Measurements from ENCODE around the gene DAAM1.

DAAM1 gene

DNA sequence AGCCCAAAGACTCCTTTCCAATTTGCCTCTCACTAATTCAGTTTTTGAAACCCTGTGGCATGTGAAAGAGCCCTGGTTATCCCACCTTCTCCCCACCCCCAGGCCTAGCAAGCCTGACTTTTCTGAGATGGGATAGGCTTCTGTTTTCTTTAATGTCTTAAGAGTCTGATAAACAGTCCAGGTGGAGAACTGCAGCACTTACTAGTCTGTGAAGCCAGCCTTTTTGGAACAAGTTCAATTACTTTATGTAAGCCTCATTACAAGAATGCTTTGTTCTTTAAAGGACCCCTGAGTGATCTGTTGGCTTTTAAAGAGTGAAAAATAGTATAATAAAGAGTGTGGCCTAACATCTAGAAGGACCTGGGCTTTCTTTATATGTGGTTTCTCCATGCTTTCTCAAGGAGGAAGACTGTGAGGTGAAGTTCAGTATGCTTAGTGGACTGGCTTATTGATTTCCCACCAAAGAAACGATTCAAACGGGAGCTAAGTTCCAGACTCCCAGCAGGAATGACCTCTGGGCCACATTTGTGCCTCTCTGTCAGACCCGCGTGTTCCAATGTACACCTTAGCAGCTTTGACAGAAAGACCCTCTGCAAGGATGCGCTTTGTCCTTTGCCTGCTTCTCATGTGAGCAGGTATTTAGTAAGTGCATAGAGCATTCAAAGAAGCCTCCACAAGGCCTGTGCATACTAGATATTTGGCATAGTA is 129.5 kb downstream of the DAAM1 start:
- no peak for DNase-seq

DNA sequence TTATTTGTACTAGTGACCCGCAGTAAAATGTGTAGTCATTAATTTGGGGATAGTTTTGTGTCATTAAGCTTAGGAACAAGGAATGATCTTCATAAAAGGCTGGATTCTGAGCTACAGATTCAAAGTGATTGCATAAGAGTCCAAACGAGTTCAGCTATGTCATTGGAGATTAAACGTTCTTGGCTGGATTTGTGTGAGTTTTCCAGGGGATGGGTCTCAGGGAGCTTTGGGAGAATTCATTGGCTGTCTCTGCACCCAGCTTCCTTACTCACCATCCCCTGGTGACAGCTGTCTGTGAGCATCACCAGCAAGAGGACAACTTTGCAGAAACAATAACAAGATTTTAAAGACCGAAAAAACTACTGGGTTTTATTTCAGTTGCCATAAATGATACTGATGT is 130.4 kb downstream of the DAAM1 start:
- no peak for DNase-seq

GRCh38 chr14:59320361-59320760 is 131.9 kb downstream of the DAAM1 start:
- DNase-seq: no peak

GRCh38 chr14:59320763-59321625 is 132.5 kb downstream of the DAAM1 start:
- DNase-seq: no peak

GRCh38 chr14:59321626-59321949 is 133.1 kb downstream of the DAAM1 start:
- no peak for DNase-seq

- DNase-seq: no peak
These were observed 137.4 kb downstream of the DAAM1 start for GRCh38 chr14:59325906-59326305.

GRCh38 chr14:59328454-59328853 is 140.0 kb downstream of the DAAM1 start:
- no peak for DNase-seq

- DNase-seq: no peak
These were observed 142.0 kb downstream of the DAAM1 start for GRCh38 chr14:59330455-59330854.

- no peak for DNase-seq
These were observed 142.8 kb downstream of the DAAM1 start for GRCh38 chr14:59331217-59331616.

- DNase-seq: no peak
These were observed 144.3 kb downstream of the DAAM1 start for GRCh38 chr14:59332727-59333126.

GRCh38 chr14:59333235-59333634 is 144.8 kb downstream of the DAAM1 start:
- no peak for DNase-seq

DNA sequence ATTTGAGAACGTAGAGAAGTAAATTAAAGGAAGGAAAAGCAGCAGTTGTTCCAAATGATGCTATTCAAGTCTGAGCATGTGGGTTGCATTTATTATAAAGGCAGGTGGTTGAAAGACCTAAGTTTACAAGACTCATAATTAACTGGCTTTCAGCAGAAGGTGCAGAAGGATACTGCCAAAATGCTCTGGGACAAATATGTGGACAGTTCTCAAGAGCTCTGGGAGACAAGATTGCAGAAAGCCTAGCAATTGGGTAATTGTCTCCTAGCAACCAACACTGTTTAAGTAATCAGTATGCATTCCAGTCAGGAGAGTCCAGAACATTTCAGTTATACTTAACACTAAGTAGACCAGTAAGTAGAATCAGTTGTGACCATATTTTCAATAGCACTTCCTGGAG is 145.2 kb downstream of the DAAM1 start:
- no peak for DNase-seq

DNA sequence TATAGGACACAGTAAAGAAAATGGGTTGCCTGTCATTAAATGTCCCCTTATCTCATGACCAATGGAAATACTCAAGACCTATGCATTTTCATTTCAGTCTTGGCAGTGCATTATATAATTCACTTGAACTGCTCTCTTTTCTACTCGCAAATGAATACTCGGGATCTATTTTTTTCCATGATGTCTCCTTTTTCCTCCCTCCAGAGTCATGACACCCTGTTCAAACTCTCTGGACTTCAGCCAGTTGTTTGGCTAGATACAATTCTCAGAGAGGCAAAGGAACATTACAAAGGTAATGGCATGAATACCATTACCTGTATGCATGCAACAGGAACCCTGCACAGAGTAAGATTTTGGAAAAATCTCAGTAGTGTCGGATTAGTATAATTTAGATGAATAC is 145.8 kb downstream of the DAAM1 start:
- no peak for DNase-seq

DNA sequence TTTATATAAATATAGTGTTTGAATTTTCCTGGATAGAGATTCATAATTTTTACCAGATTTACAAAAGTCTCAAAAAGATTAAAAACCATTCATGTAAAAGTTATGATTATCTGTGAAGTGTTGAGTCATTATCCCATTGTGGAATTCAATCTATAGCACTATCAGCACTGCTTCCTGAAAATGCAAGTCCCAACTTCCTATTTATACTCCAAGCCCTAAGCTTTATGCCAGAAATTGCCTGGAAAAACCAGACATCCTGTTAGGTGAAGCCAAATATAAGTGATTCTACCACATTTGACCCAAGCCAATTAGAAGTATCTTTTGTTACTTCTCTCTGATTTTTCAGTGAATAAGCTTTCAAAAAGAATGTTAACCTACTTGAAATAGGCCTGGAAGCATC is 147.6 kb downstream of the DAAM1 start:
- no peak for DNase-seq

DNA sequence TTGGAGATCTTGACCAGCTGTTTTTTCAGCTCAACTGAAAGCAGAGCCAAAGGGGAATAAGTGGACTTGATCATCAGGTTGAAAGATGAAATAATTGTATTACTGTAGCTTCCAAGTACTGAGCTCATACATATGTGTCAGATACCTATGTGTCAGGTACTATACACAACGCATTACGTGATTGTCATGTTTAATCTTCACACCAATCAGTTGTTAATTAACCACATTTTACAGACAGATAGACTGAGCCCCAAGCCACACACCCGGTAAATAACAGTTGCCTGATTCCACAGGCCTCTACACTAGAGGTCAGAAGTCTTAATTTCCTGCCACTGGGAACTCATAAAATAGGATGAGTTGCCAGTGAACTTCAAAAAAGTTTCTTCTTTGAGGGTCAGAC is 148.2 kb downstream of the DAAM1 start:
- no peak for DNase-seq

DNA sequence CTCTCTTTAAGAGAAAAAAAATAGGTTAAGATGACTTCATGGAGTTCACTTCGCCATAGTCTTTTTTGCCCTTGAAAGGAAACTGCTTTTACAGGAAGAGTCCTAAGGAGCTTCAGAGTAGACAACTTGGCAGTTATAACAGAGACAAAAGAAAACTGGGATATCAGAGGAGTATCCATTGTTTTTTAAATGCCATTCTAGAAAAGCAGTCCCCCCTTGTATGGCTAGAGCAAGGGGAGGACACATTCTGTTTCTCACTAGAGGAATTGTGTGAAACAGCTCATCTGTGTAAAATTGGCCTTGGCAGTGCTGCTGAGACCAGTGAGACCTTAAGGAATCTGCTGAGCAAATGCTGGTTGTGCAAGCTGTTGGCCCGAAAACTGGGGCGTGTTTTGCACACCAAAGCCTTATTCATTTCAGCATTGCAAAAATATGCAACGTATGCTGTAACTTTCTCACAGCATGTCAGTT is 148.7 kb downstream of the DAAM1 start:
- no peak for DNase-seq

DNA sequence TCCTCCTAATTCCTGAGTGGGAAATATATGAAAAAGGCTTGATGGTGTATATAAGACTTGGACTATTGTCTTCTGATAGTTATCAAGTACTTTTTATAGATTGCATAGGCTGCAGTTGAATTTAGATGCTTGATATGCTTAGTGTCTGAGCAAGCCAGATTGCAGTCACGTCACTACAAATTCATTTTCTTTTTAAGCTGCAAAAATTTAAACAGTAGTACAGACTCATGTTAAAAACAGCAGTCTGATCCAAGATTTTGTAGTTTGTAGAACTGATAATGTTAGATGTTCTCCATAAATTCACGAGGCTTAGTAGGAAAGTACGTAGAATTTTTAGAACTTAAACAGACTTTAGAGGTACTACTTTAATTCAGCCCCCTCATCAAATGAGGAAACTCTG is 150.3 kb downstream of the DAAM1 start:
- DNase-seq: no peak

GRCh38 chr14:59339524-59340330 is 151.3 kb downstream of the DAAM1 start:
- DNase-seq: no peak

- no peak for DNase-seq
These were observed 153.5 kb downstream of the DAAM1 start for GRCh38 chr14:59341858-59342477.

DNA sequence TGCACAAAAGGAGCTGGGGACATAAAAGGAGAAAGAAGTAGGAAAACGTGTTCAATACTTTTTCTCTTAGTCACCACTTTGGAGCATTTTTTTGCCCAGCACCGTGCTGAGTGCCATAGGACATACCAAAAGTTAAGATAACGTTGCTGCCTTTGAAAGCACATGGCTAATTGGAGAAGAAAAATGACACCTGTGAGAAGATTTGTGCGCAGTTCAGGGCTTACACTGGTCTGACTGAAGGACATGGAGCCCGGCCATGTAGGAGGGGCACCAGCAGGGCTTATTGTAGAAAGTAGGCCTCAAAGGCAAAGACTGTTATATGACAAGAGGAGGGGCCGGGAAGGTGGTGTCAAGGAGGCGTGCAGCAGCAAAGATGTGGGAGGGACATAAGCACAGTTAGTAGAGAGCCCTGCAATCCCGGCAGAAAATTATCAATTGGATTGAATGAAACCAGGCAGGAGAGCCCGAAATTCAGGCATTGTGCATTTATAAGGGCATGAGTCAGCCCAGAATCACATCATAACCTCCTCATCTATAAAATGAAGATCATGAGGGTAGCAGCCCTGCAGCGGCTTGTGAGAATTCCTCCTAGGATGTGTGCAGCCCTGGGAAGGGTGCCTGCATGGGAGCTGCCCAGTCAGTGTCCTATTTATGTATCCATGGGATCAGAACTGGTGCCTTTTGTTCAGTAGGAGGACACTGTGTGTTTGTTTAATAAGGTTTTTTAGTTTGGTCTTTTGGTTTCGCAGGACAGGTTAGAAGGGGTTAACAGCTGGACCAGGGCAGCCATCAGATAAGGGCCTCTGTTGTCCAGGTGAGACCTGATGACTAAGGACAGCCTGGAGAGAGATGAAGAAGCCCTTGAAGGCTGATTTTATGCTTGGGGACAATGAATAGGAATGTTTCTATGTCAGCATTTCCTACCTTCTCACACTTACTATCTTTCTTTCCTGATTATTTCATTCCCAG is 154.3 kb downstream of the DAAM1 start:
- DNase-seq: no peak

DNA sequence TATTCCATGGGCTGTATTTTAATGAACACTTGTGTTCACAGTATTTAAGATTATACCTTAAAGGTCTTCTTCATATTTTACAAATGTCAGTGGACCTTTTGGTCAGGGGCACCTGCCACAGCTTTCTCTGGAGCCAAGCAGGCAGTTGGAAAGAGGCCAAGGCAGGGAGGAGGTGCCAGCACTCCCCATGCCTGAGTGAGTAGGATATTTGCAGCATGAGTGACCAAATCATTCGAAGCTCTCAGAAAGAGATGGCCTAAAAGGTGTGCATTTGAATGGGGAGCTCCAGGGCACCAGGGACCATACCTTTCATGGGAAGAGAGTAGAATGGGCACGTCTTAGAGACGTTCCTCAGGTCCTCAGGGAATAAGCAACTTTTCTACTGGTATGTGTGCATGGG is 155.1 kb downstream of the DAAM1 start:
- no peak for DNase-seq

- no peak for DNase-seq
These were observed 155.5 kb downstream of the DAAM1 start for GRCh38 chr14:59344016-59344415.

All from activated CD4-positive, alpha-beta T cell treated with anti-CD3 and anti-CD28 coated beads, Interleukin-2, amount 50 U/mL, for 4 hours (primary cell).